Measurements from ENCODE around the gene HMCN2.

- TF ChIP-seq POLR2A (IDR thresholded peaks at IDR 0.05; ENCODE audit: low read depth, low read length) (no peak), CTCF (conservative IDR thresholded peaks at IDR 0.05; ENCODE audit: low read depth, low read length) (no peak), MAZ (IDR thresholded peaks at IDR 0.05; ENCODE audit: borderline replicate concordance, low read depth, low read length) (no peak)
These were observed 116.1 kb downstream of the HMCN2 start for GRCh38 chr9:130381660-130382059.
